DMS 273 (cell line): Measurements from ENCODE around the gene CLDN17.

Source experiments
- DNase-seq: peaks from one replicate; lab custom pipeline; 2025; ENCODE audit not compliant: unreplicated experiment; lab: John Stamatoyannopoulos, UW

CLDN17 gene

DNA sequence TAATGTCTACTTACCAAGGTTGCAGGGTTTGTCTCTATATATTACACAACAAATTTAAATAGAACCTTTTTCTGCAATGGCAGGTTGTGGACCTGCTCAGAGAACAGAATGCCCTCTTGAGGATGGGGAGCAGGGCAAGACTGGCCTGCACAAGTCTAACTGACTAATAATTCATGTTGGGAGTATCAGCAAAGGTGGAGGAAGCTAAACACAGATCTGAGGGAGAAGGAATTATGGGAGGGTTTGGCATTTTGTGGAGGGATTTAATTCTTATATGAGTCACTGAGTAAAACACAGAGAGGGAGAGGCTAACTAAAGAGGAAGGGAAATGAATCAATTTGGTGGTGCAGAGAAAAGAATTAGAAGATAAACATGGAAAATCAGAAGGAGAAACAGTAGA is 40.0 kb downstream of the CLDN17 start:
- DNase-seq: no peak

GRCh38 chr21:30117631-30118030 is 49.0 kb downstream of the CLDN17 start:
- no peak for DNase-seq

GRCh38 chr21:30116479-30116878 is 50.1 kb downstream of the CLDN17 start:
- DNase-seq: no peak
